Measurements from ENCODE around the gene HHIPL1. TPM values are rescaled to one million over a fixed set of nuclear protein-coding genes. Genes with fewer than 3 reads are reported as not detected.

HHIPL1 gene
- total and polyA plus RNA-seq, 2 of the 8 experiments (the other 6 are each of a cell fraction or from before 2014, with no cell fraction given), result 1.5 to 2.6 TPM

GRCh38 chr14:99664058-99664936 lies 19.4 kb downstream of the HHIPL1 start (continued):
- TF ChIP-seq CREB1 (IDR thresholded peaks at IDR 0.05) (peak; percentile 68; the same call in 1 of the 2 replicates), POU5F1 (IDR thresholded peaks at IDR 0.05; ENCODE audit: low read depth, low read length) (peak; percentile 31; the same call in 1 of the 2 replicates), TEAD4 (IDR thresholded peaks at IDR 0.05; ENCODE audit: low read depth, low read length) (peak; percentile 69; the same call in 1 of the 2 replicates), PHF8 (conservative IDR thresholded peaks at IDR 0.05; ENCODE audit: low read depth, low read length) (no peak), CHD1 (IDR thresholded peaks at IDR 0.05; ENCODE audit: low read depth, low read length) (no peak), EZH2 (IDR thresholded peaks at IDR 0.05; ENCODE audit: low read depth, low read length, severe bottlenecking) (peak; percentile 32), CTCF (IDR thresholded peaks at IDR 0.05; ENCODE audit: control extremely low read depth in 1 of 3, insufficient read depth in 1 of 3, low read depth in 1 of 3, low read length in 3 of 3) (peak in 2 of 3 experiments; percentile 36 to 46; a peak in 3 of 4 replicates), GTF2F1 (IDR thresholded peaks at IDR 0.05; ENCODE audit: borderline replicate concordance, low read depth, low read length) (no peak), EGR1 (IDR thresholded peaks at IDR 0.05; ENCODE audit: borderline replicate concordance, low read depth, low read length) (peak; percentile 58), TAF1 (IDR thresholded peaks at IDR 0.05; ENCODE audit: low read depth, low read length) (peak; percentile 48; the same call in 1 of the 2 replicates), FOSL1 (IDR thresholded peaks at IDR 0.05; ENCODE audit: insufficient read depth, low read depth, low read length) (no peak), ATF2 (IDR thresholded peaks at IDR 0.05; ENCODE audit: low read length) (peak; percentile 88), TAF7 (optimal IDR thresholded peaks at IDR 0.05; ENCODE audit: borderline replicate concordance, low read depth, low read length) (peak; percentile 56), BCL11A (IDR thresholded peaks at IDR 0.05; ENCODE audit: low read depth in 2 of 2, low read length in 2 of 2) (peak; percentile 27 to 62), SAP30 (IDR thresholded peaks at IDR 0.05; ENCODE audit: insufficient read depth, insufficient replicate concordance, low read length) (no peak), CTBP2 (IDR thresholded peaks at IDR 0.05; ENCODE audit: borderline replicate concordance, insufficient read depth, insufficient read length, low read length) (peak; percentile 98)
- TF ChIP-seq, protein P1, sequence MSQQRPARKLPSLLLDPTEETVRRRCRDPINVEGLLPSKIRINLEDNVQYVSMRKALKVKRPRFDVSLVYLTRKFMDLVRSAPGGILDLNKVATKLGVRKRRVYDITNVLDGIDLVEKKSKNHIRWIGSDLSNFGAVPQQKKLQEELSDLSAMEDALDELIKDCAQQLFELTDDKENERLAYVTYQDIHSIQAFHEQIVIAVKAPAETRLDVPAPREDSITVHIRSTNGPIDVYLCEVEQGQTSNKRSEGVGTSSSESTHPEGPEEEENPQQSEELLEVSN (IDR thresholded peaks at IDR 0.05), result no peak

All from H1 (cell line).